Sigmoid colon (tissue), 4 donors: ENCODE measurements around the gene RGS8.

Experiments used
- EP300 ChIP-seq, 4 donors: sonication (generic); formaldehyde crosslinking; IDR thresholded peaks; one replicate each; pipeline ENCODE4 v1.6.1; 2017; ENCODE audit warnings: antibody characterized with exemption in 4 of 4
- TF ChIP-seq, protein P1 (sequence below), 4 experiments: fragments of 450-650 bp in 3 of 4; fragments of 200-600 bp in 1 of 4; IDR thresholded peaks; one replicate each; pipeline ENCODE4 v1.5.1; 2016 to 2019; ENCODE audit warnings: antibody characterized with exemption in 4 of 4, mild to moderate bottlenecking in 3 of 4, moderate library complexity in 2 of 4

- TF ChIP-seq, protein P1, sequence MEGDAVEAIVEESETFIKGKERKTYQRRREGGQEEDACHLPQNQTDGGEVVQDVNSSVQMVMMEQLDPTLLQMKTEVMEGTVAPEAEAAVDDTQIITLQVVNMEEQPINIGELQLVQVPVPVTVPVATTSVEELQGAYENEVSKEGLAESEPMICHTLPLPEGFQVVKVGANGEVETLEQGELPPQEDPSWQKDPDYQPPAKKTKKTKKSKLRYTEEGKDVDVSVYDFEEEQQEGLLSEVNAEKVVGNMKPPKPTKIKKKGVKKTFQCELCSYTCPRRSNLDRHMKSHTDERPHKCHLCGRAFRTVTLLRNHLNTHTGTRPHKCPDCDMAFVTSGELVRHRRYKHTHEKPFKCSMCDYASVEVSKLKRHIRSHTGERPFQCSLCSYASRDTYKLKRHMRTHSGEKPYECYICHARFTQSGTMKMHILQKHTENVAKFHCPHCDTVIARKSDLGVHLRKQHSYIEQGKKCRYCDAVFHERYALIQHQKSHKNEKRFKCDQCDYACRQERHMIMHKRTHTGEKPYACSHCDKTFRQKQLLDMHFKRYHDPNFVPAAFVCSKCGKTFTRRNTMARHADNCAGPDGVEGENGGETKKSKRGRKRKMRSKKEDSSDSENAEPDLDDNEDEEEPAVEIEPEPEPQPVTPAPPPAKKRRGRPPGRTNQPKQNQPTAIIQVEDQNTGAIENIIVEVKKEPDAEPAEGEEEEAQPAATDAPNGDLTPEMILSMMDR (IDR thresholded peaks at IDR 0.05) = no peak
- no peak for TF ChIP-seq EP300 (IDR thresholded peaks at IDR 0.05)
These were observed 29.1 kb upstream of the RGS8 start for GRCh38 chr1:182713492-182713891.
